Coronary artery (tissue), 2 donors: ENCODE data around the gene ASNSD1.

Source experiments
- DNase-seq: peaks from one replicate; pipeline ENCODE4 v3.0.0-alpha.2; 2017; ENCODE audit warnings: low spot score
- H3K27ac ChIP-seq, 2 donors: fragments of 200-600 bp; sonication (generic); one replicate each; pipeline ENCODE4 v1.5.1; 2016 to 2019
- H3K4me3 ChIP-seq: fragments of 200-600 bp; sonication (generic); 2 replicates; pipeline ENCODE4 v1.5.1; 2016; ENCODE audit warnings: mild to moderate bottlenecking, moderate library complexity
- TF ChIP-seq, protein P1 (sequence below): fragments of 200-600 bp; sonication (generic); IDR thresholded peaks from one replicate; pipeline ENCODE4 v1.5.1; 2019; ENCODE audit warnings: antibody characterized with exemption

ASNSD1 gene

DNA sequence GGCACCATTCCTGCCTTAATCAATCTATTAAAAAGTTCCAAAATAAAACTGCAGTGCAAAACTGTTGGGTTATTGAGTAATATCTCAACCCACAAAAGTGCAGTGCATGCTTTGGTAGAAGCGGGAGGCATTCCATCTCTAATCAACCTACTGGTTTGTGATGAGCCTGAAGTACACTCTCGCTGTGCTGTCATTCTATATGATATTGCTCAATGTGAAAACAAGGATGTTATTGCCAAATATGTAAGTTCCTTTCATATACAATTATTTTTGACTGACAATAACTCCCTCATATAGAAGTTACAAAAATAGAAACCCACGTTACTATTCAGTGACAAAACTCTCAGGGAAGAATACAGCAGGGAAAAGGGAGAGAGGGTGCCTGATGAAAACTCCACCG is 58.3 kb downstream of the ASNSD1 start:
- Histone ChIP-seq H3K27ac (no peak overlapping the region), H3K4me3 (no peak overlapping the region)
- TF ChIP-seq, protein P1, sequence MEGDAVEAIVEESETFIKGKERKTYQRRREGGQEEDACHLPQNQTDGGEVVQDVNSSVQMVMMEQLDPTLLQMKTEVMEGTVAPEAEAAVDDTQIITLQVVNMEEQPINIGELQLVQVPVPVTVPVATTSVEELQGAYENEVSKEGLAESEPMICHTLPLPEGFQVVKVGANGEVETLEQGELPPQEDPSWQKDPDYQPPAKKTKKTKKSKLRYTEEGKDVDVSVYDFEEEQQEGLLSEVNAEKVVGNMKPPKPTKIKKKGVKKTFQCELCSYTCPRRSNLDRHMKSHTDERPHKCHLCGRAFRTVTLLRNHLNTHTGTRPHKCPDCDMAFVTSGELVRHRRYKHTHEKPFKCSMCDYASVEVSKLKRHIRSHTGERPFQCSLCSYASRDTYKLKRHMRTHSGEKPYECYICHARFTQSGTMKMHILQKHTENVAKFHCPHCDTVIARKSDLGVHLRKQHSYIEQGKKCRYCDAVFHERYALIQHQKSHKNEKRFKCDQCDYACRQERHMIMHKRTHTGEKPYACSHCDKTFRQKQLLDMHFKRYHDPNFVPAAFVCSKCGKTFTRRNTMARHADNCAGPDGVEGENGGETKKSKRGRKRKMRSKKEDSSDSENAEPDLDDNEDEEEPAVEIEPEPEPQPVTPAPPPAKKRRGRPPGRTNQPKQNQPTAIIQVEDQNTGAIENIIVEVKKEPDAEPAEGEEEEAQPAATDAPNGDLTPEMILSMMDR: no peak
- no peak for DNase-seq
